NCI-H345 treated with DMSO at 0.1 percent for 48 hours (cell line): ENCODE data around the gene PSG4.
"Not testable (repeated sequence)": the region's sequence is repeated elsewhere in the genome, so short reads cannot be mapped to it uniquely, and the experiment has no call there.

Source experiments
- DNase-seq: peaks from one replicate; lab custom pipeline; 2025; ENCODE audit not compliant: unreplicated experiment; lab: John Stamatoyannopoulos, UW

The PSG4 gene

GRCh38 chr19:43198686-43199419 lies 6.6 kb downstream of the PSG4 start:
- DNase-seq = not testable (repeated sequence)

- DNase-seq = not testable (repeated sequence)
Measured at GRCh38 chr19:43197666-43198397, 7.6 kb downstream of the PSG4 start.

- not testable (repeated sequence) for DNase-seq
Measured at GRCh38 chr19:43194397-43194796, 11.0 kb downstream of the PSG4 start.

GRCh38 chr19:43192381-43193155 lies 12.9 kb downstream of the PSG4 start:
- not testable (repeated sequence) for DNase-seq

- not testable (repeated sequence) for DNase-seq
Measured at GRCh38 chr19:43188092-43188491, 17.3 kb downstream of the PSG4 start.

GRCh38 chr19:43186311-43186935 lies 19.0 kb downstream of the PSG4 start, which contains the start of gene PSG5:
TSS of gene PSG5 (minus strand) at chr19:43186536. CDS start at chr19:43186405, 131 bp downstream.
- DNase-seq = not testable (repeated sequence)

GRCh38 chr19:43181869-43182771 lies 23.3 kb downstream of the PSG4 start:
- not testable (repeated sequence) for DNase-seq

- not testable (repeated sequence) for DNase-seq
Measured at GRCh38 chr19:43179569-43180147, 25.8 kb downstream of the PSG4 start.

- DNase-seq = not testable (repeated sequence)
Measured at GRCh38 chr19:43178577-43178976, 26.9 kb downstream of the PSG4 start.

- not testable (repeated sequence) for DNase-seq
Measured at GRCh38 chr19:43165906-43166305, 39.5 kb downstream of the PSG4 start.

GRCh38 chr19:43163135-43163534 lies 42.3 kb downstream of the PSG4 start:
- DNase-seq = not testable (repeated sequence)

- not testable (repeated sequence) for DNase-seq
Measured at GRCh38 chr19:43162261-43162660, 43.2 kb downstream of the PSG4 start.

GRCh38 chr19:43152214-43152613 lies 53.2 kb downstream of the PSG4 start:
- no peak for DNase-seq

GRCh38 chr19:43149788-43150187 lies 55.6 kb downstream of the PSG4 start:
- not testable (repeated sequence) for DNase-seq

GRCh38 chr19:43148233-43148632 lies 57.2 kb downstream of the PSG4 start:
- no peak for DNase-seq
